ENCODE results near the gene SEMA3A. TPM values are rescaled to one million over a fixed set of nuclear protein-coding genes. Genes with fewer than 3 reads are reported as not detected.

SEMA3A gene
- total RNA-seq, 1 donor from 2014 or later, result 134 TPM

- H3K9me3 ChIP-seq (ENCODE audit: low read depth), result no peaks in the 10 kb centered on the region
- H2AFZ ChIP-seq (replicated peaks), result no peak overlapping the region
- no peaks in the 10 kb centered on the region for H4K20me1 ChIP-seq (ENCODE audit: low read depth)
- DNase-seq (ENCODE audit: low spot score), result no peak
- peaks cover 10% of the 10 kb centered on the region for H3K9me3 Mint-ChIP-seq
- no peak overlapping the region for H3K27ac ChIP-seq
- H3F3A ChIP-seq (ENCODE audit: low read depth), result no peaks in the 10 kb centered on the region
- H3K27me3 Mint-ChIP-seq (ENCODE audit: insufficient read depth, low read depth), result peaks cover 6% of the 10 kb centered on the region
- H3K27me3 ChIP-seq, result no peaks in the 10 kb centered on the region
- TF ChIP-seq EZH2phosphoT487 (IDR thresholded peaks at IDR 0.05) (no peak), EZH2 (IDR thresholded peaks at IDR 0.05) (no peak), CTCF (IDR thresholded peaks at IDR 0.05) (no peak)
- H3K4me1 Mint-ChIP-seq, result peaks cover 4% of the 10 kb centered on the region
- no peak overlapping the region for H3K4me2 ChIP-seq
- no peak overlapping the region for H3K4me3 Mint-ChIP-seq
- no peaks in the 10 kb centered on the region for H3K79me2 ChIP-seq (ENCODE audit: low read depth)
- no peaks in the 10 kb centered on the region for H3K36me3 Mint-ChIP-seq
- no peaks in the 10 kb centered on the region for H3K4me1 ChIP-seq
- H3K36me3 ChIP-seq, result no peaks in the 10 kb centered on the region
- H3K9ac ChIP-seq, result no peak overlapping the region
- no peak overlapping the region for H3K4me3 ChIP-seq
- H3K27ac Mint-ChIP-seq, result no peak overlapping the region
These were observed 41.8 kb upstream of the SEMA3A start for GRCh38 chr7:84236398-84236797.

- TF ChIP-seq EZH2 (IDR thresholded peaks at IDR 0.05) (no peak), CTCF (IDR thresholded peaks at IDR 0.05) (no peak), EZH2phosphoT487 (IDR thresholded peaks at IDR 0.05) (no peak)
- H3K36me3 ChIP-seq, result no peaks in the 10 kb centered on the region
- peaks cover 2% of the 10 kb centered on the region for H3K9me3 Mint-ChIP-seq
- H3K9me3 ChIP-seq (ENCODE audit: low read depth), result no peaks in the 10 kb centered on the region
- peaks cover 4% of the 10 kb centered on the region for H3K27me3 Mint-ChIP-seq (ENCODE audit: insufficient read depth, low read depth)
- H3K27ac ChIP-seq, result no peak overlapping the region
- H3K4me3 ChIP-seq, result no peak overlapping the region
- no peaks in the 10 kb centered on the region for H4K20me1 ChIP-seq (ENCODE audit: low read depth)
- no peak overlapping the region for H3K4me2 ChIP-seq
- peak; percentile 5 for DNase-seq (ENCODE audit: low spot score)
- H3K36me3 Mint-ChIP-seq, result no peaks in the 10 kb centered on the region
- no peak overlapping the region for H3K27ac Mint-ChIP-seq
- no peak overlapping the region for H3K9ac ChIP-seq
- H3K4me1 Mint-ChIP-seq, result peaks cover 27% of the 10 kb centered on the region
- no peaks in the 10 kb centered on the region for H3K27me3 ChIP-seq
- H3K4me1 ChIP-seq, result peaks cover 29% of the 10 kb centered on the region
- no peak overlapping the region for H2AFZ ChIP-seq (replicated peaks)
- no peaks in the 10 kb centered on the region for H3K79me2 ChIP-seq (ENCODE audit: low read depth)
- peaks cover 16% of the 10 kb centered on the region for H3F3A ChIP-seq (ENCODE audit: low read depth)
- no peak overlapping the region for H3K4me3 Mint-ChIP-seq
These were observed 38.1 kb upstream of the SEMA3A start for GRCh38 chr7:84232646-84233045.

- no peak overlapping the region for H3K9ac ChIP-seq
These were observed 36.6 kb upstream of the SEMA3A start for GRCh38 chr7:84231157-84231556.

More at GRCh38 chr7:84231157-84231556, 36.6 kb upstream of the SEMA3A start:
- no peaks in the 10 kb centered on the region for H3K79me2 ChIP-seq (ENCODE audit: low read depth)
- H3K27ac ChIP-seq, result no peak overlapping the region
- H3K4me1 ChIP-seq, result peaks cover 41% of the 10 kb centered on the region
- DNase-seq (ENCODE audit: low spot score), result no peak
- H3K4me1 Mint-ChIP-seq, result peaks cover 33% of the 10 kb centered on the region
- H3K27me3 ChIP-seq, result no peaks in the 10 kb centered on the region
- no peak overlapping the region for H2AFZ ChIP-seq (replicated peaks)
- no peak overlapping the region for H3K27ac Mint-ChIP-seq
- H3K4me3 Mint-ChIP-seq, result no peak overlapping the region
- no peak overlapping the region for H3K4me2 ChIP-seq
- TF ChIP-seq CTCF (IDR thresholded peaks at IDR 0.05), result no peak
- TF ChIP-seq EZH2 (IDR thresholded peaks at IDR 0.05), result no peak
- no peak for TF ChIP-seq EZH2phosphoT487 (IDR thresholded peaks at IDR 0.05)
- peaks cover 2% of the 10 kb centered on the region for H3K9me3 Mint-ChIP-seq
- peaks cover 4% of the 10 kb centered on the region for H3K27me3 Mint-ChIP-seq (ENCODE audit: insufficient read depth, low read depth)
- H3K36me3 Mint-ChIP-seq, result no peaks in the 10 kb centered on the region
- H3F3A ChIP-seq (ENCODE audit: low read depth), result peaks cover 21% of the 10 kb centered on the region
- no peaks in the 10 kb centered on the region for H3K9me3 ChIP-seq (ENCODE audit: low read depth)
- no peak overlapping the region for H3K4me3 ChIP-seq
- no peaks in the 10 kb centered on the region for H4K20me1 ChIP-seq (ENCODE audit: low read depth)
- H3K36me3 ChIP-seq, result no peaks in the 10 kb centered on the region
